Stimulated activated CD8-positive, alpha-beta memory T cell treated with anti-CD3 and anti-CD28 coated beads, Interleukin-7, amount 100 ng/mL, for 1 hour (primary cell): ENCODE measurements around the gene C3.
"Not testable (repeated sequence)": the region's sequence is repeated elsewhere in the genome, so short reads cannot be mapped to it uniquely, and the experiment has no call there.

Experiments
- DNase-seq, 2 donors: peaks; one replicate each; pipeline ENCODE4 v3.0.0-alpha.2; 2020; ENCODE audit warnings: low read depth in 2 of 2

The C3 gene

GRCh38 chr19:6713773-6714692, 6.4 kb downstream of the C3 start:
- no peak for DNase-seq

GRCh38 chr19:6712692-6713670, 7.5 kb downstream of the C3 start:
- DNase-seq: no peak

GRCh38 chr19:6712231-6712630, 8.2 kb downstream of the C3 start:
- DNase-seq: no peak

GRCh38 chr19:6711605-6712004, 8.8 kb downstream of the C3 start:
- DNase-seq: no peak

GRCh38 chr19:6711078-6711361, 9.4 kb downstream of the C3 start:
- DNase-seq: no peak

- no peak for DNase-seq
Observed at GRCh38 chr19:6710273-6711077, 10.0 kb downstream of the C3 start.

- no peak for DNase-seq
Observed at GRCh38 chr19:6709549-6709948, 10.9 kb downstream of the C3 start.

GRCh38 chr19:6708913-6709312, 11.5 kb downstream of the C3 start:
- not testable (repeated sequence) for DNase-seq

GRCh38 chr19:6708346-6708745, 12.1 kb downstream of the C3 start:
- DNase-seq: no peak

GRCh38 chr19:6707658-6708018, 12.8 kb downstream of the C3 start:
- no peak for DNase-seq

- DNase-seq: no peak
Observed at GRCh38 chr19:6707011-6707657, 13.3 kb downstream of the C3 start.

- DNase-seq: no peak
Observed at GRCh38 chr19:6706633-6706958, 13.9 kb downstream of the C3 start.

- no peak for DNase-seq
Observed at GRCh38 chr19:6705931-6706632, 14.4 kb downstream of the C3 start.

GRCh38 chr19:6700586-6701316, 19.7 kb downstream of the C3 start:
- no peak for DNase-seq

GRCh38 chr19:6699935-6700334, 20.5 kb downstream of the C3 start:
- no peak for DNase-seq

- no peak for DNase-seq
Observed at GRCh38 chr19:6697291-6697690, 23.2 kb downstream of the C3 start.

GRCh38 chr19:6696239-6696820, 24.1 kb downstream of the C3 start:
- DNase-seq: no peak

GRCh38 chr19:6694147-6694815, 26.2 kb downstream of the C3 start:
- DNase-seq: no peak

GRCh38 chr19:6693681-6694080, 26.8 kb downstream of the C3 start:
- DNase-seq: no peak
